Fibroblast of the conjunctiva (primary cell): ENCODE measurements around the gene COQ7.

Source experiments
- DNase-seq: peaks from one replicate; pipeline ENCODE4 v3.0.0-alpha.2; 2010; ENCODE audit warnings: low read depth

COQ7 gene

GRCh38 chr16:19086322-19087199, 19.1 kb downstream of the COQ7 start:
- DNase-seq: peak; percentile 92

GRCh38 chr16:19088341-19088916, 21.0 kb downstream of the COQ7 start:
- no peak for DNase-seq

- DNase-seq: no peak
Measured at GRCh38 chr16:19089410-19089955, 22.1 kb downstream of the COQ7 start.

GRCh38 chr16:19090916-19091315, 23.5 kb downstream of the COQ7 start:
- DNase-seq: no peak

GRCh38 chr16:19092653-19093410, 25.4 kb downstream of the COQ7 start:
- DNase-seq: no peak

GRCh38 chr16:19093631-19094541, 26.5 kb downstream of the COQ7 start:
- no peak for DNase-seq

GRCh38 chr16:19094542-19095365, 27.3 kb downstream of the COQ7 start:
- DNase-seq: no peak

- DNase-seq: no peak
Measured at GRCh38 chr16:19095654-19096053, 28.2 kb downstream of the COQ7 start.

GRCh38 chr16:19098173-19098572, 30.8 kb downstream of the COQ7 start:
- DNase-seq: no peak

GRCh38 chr16:19102187-19102872, 34.9 kb downstream of the COQ7 start:
- no peak for DNase-seq

GRCh38 chr16:19104607-19105006, 37.2 kb downstream of the COQ7 start:
- no peak for DNase-seq

GRCh38 chr16:19105131-19105530, 37.7 kb downstream of the COQ7 start:
- DNase-seq: no peak

- no peak for DNase-seq
Measured at GRCh38 chr16:19105891-19106624, 38.6 kb downstream of the COQ7 start.

GRCh38 chr16:19106625-19107020, 39.2 kb downstream of the COQ7 start:
- no peak for DNase-seq

GRCh38 chr16:19108409-19109287, 41.2 kb downstream of the COQ7 start:
- DNase-seq: no peak

- no peak for DNase-seq
Measured at GRCh38 chr16:19109288-19109664, 41.9 kb downstream of the COQ7 start.

- DNase-seq: no peak
Measured at GRCh38 chr16:19110537-19111360, 43.3 kb downstream of the COQ7 start.

GRCh38 chr16:19112099-19112407, 44.6 kb downstream of the COQ7 start:
- DNase-seq: no peak
